GM12875 (cell line): ENCODE data around the gene GPR15LG.
"Not testable (repeated sequence)": the region's sequence is repeated elsewhere in the genome, so short reads cannot be mapped to it uniquely, and the experiment has no call there.

Source experiments
- H3K4me3 ChIP-seq: one replicate; pipeline ENCODE4 v1.5.1; 2011; ENCODE audit warnings: low read depth, low read length, control low read depth
- TF ChIP-seq, protein P1 (sequence below): IDR thresholded peaks from 2 replicates; pipeline ENCODE4 v1.5.1; 2011; ENCODE audit warnings: low read depth, mild to moderate bottlenecking, control low read depth, inconsistent platforms, low read length, moderate library complexity, borderline replicate concordance; ENCODE audit not compliant: insufficient read depth

The GPR15LG gene

DNA sequence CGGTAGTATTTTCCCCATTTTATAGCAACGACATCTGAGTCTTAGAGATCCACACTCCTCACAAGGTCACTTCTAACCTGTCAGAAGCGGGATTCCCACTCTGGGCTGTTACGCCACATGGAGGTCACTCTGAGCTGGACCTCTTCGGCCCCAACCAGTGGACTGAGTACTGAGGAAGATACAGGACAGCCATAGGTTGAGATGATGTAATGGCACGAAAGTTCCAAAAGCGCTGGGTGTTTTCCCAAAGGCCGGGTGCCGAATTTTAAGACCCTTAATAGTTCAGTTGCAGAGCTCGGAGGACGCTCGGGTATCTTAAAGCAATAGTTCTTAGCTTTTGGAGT lies 33.6 kb upstream of the GPR15LG start:
- H3K4me3 ChIP-seq, result peak overlapping the region; percentile 99
- TF ChIP-seq, protein P1, sequence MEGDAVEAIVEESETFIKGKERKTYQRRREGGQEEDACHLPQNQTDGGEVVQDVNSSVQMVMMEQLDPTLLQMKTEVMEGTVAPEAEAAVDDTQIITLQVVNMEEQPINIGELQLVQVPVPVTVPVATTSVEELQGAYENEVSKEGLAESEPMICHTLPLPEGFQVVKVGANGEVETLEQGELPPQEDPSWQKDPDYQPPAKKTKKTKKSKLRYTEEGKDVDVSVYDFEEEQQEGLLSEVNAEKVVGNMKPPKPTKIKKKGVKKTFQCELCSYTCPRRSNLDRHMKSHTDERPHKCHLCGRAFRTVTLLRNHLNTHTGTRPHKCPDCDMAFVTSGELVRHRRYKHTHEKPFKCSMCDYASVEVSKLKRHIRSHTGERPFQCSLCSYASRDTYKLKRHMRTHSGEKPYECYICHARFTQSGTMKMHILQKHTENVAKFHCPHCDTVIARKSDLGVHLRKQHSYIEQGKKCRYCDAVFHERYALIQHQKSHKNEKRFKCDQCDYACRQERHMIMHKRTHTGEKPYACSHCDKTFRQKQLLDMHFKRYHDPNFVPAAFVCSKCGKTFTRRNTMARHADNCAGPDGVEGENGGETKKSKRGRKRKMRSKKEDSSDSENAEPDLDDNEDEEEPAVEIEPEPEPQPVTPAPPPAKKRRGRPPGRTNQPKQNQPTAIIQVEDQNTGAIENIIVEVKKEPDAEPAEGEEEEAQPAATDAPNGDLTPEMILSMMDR, result no peak

DNA sequence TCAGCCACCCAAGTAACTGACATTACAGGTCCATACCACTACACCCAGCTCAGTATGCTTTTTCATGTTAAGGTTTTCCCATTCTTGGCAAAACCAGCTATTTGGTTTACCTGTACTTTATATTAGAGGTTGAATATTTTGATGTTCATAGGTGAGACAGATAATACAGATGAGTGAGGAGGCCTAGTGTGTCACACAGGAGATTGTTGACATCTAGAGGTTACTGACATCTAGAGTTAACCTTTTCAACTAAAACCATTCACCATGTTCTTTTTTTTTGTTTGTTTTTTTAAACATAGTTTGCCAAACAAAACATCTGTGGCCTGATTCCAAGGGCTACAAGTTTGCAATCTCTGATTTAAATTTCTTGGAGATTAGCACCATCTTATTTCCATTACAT lies 26.3 kb upstream of the GPR15LG start:
- H3K4me3 ChIP-seq, result no peak overlapping the region
- TF ChIP-seq, protein P1, result no peak

DNA sequence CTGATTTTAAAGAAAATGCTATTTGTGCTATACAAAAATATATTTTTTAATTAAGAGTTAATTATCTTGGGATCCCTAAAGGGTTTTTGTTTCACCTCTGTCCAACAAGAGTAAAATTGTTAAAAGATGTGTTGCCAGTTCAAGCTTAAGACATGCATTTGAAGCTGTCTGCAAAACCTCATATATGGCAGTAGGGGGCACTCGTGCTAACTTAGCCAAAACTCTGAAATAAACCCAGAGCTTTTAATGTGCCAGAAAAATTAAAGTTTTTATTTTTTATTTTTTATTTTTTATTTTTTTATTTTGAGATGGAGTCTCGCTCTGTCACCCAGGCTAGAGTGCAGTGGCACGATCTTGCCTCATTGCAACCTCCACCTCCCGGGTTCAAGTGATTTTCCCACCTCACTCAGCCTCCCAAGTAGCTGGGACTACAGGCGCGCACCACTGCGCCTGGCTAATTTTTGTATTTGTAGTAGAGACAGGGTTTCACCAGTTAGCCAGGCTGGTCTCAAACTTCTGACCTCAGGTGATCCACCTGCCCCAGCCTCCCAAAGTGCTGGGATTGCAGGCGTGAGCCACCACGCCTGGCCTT lies 25.5 kb upstream of the GPR15LG start:
- TF ChIP-seq, protein P1, result peak; percentile 49
- H3K4me3 ChIP-seq, result not testable (repeated sequence)

DNA sequence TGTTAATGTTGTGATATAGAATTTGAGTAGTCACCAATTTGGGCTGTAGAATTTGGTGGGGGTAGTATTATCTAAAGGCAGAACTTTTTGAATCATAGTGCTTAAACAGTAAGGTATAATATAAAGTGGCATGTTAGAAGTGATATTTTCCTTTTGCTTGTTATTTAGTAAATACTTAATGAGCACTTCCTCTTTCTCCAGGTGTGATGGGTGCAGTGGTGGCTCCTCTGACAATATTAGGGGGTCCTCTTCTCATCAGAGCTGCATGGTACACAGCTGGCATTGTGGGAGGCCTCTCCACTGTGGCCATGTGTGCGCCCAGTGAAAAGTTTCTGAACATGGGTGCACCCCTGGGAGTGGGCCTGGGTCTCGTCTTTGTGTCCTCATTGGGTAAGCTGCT lies 23.7 kb upstream of the GPR15LG start:
- no peak overlapping the region for H3K4me3 ChIP-seq
- TF ChIP-seq, protein P1, result no peak

- H3K4me3 ChIP-seq, result no peak overlapping the region
- TF ChIP-seq, protein P1, result no peak
Measured at GRCh38 chr10:84152769-84153168, 20.8 kb upstream of the GPR15LG start.

GRCh38 chr10:84155521-84155920 lies 18.1 kb upstream of the GPR15LG start:
- TF ChIP-seq, protein P1, result no peak
- no peak overlapping the region for H3K4me3 ChIP-seq

- TF ChIP-seq, protein P1, result no peak
- H3K4me3 ChIP-seq, result no peak overlapping the region
Measured at GRCh38 chr10:84156009-84156408, 17.6 kb upstream of the GPR15LG start.
